Upper lobe of left lung (tissue), 6 donors: ENCODE data around the gene DCAF4. TPM values are rescaled to one million over a fixed set of nuclear protein-coding genes. Genes with fewer than 3 reads are reported as not detected.

Experiments used
- ATAC-seq, 2 donors: fragments of 200-7000 bp; cut with Tn5 transposase; one replicate each; pipeline ENCODE4 v1.9.1; 2022; ENCODE audit warnings: mild to moderate bottlenecking in 2 of 2, moderate library complexity in 2 of 2; ENCODE audit not compliant: low FRiP score in 2 of 2
- DNase-seq, 2 donors: peaks; one replicate each; pipeline ENCODE4 v3.0.0-alpha.2; 2019 to 2020
- H3K27ac ChIP-seq, 4 donors: fragments of 200-600 bp; sonication (generic); one replicate each; pipeline ENCODE4 v1.5.1; 2016 to 2019
- H3K27me3 ChIP-seq, 4 donors: fragments of 200-600 bp; sonication (generic); one replicate each; pipeline ENCODE4 v1.5.1; 2017 to 2019
- H3K36me3 ChIP-seq, 4 donors: fragments of 200-600 bp; sonication (generic); one replicate each; pipeline ENCODE4 v1.5.1; 2016 to 2019
- H3K4me1 ChIP-seq, 4 donors: fragments of 200-600 bp; sonication (generic); one replicate each; pipeline ENCODE4 v1.5.1; 2018 to 2019
- H3K4me3 ChIP-seq, 4 donors: fragments of 200-600 bp; sonication (generic); one replicate each; pipeline ENCODE4 v1.5.1; 2017 to 2019; ENCODE audit warnings: mild to moderate bottlenecking in 2 of 4, moderate library complexity in 1 of 4
- H3K9me3 ChIP-seq, 4 donors: fragments of 200-600 bp; sonication (generic); one replicate each; pipeline ENCODE4 v1.5.1; 2018 to 2019
- EP300 ChIP-seq, 4 donors: sonication (generic); formaldehyde crosslinking; IDR thresholded peaks; one replicate each; pipeline ENCODE4 v1.5.1; 2017; ENCODE audit warnings: antibody characterized with exemption in 4 of 4, control low read depth in 2 of 4
- POLR2A ChIP-seq, 4 donors: fragments of 450-650 bp; IDR thresholded peaks; one replicate each; pipeline ENCODE4 v1.5.1; 2016 to 2017; ENCODE audit warnings: antibody characterized with exemption in 4 of 4, mild to moderate bottlenecking in 2 of 4
- POLR2AphosphoS5 ChIP-seq, 2 donors: sonication (generic); formaldehyde crosslinking; IDR thresholded peaks; one replicate each; pipeline ENCODE4 v1.5.1; 2017; ENCODE audit warnings: antibody characterized with exemption in 2 of 2
- WGBS, 2 donors: methylation state at CpG; one replicate each; pipeline ENCODE4 v1.1.5; 2017 to 2018; 5-methylcytosine and 5-hydroxymethylcytosine counted together
- total RNA-seq, 6 donors: library from RNA; depleted of rRNA in 4 of 6; stranded (reverse); fragments of >200 nt in 4 of 6; gene quantifications; one replicate each; pipeline versions ENCODE4 v1.1.0 to v1.2.1, GENCODE V29; 2016 to 2021
- TF ChIP-seq, protein P1 (sequence below), 6 experiments: fragments of 450-650 bp in 4 of 6; fragments of 200-600 bp in 2 of 6; sonication (generic) in 2 of 6; IDR thresholded peaks; one replicate each; pipeline ENCODE4 v1.5.1; 2016 to 2019; ENCODE audit warnings: antibody characterized with exemption in 6 of 6
- donor health status: DM: no; HTN: no; CAD: no; lungs with moderate emphysema.
- donor health status: DM: no; HTN: yes; CAD: no; lungs with severe emphysema.

DCAF4 gene
- total RNA-seq, 6 donors from 2014 or later = 15.4 to 46.1 (median 19.0) TPM

DNA sequence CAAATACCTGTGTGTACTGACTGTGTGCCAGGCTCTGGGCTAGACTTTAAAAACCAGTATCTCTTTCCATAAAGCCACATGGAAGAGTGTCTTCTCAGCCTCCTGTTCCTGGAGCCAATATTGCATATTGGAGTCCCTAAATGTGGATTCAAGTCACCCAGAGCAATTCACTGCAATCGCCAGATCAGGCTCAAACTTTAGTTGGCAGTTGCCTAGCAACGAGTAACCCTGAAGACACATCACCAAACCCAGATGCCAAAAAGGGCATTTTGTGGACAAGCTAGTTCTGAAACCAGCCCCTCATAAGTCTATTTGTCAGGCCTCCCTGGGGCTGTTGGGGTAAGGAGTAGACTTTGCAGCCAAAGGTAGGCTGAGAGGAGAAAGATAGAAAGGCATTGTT lies 46.1 kb upstream of the DCAF4 start:
- WGBS, 2 donors = 86 to 91% methylated on average over 1 to 2 of the region's 2 CpGs
- DNase-seq (no peak), ATAC-seq (no peak)
- Histone ChIP-seq H3K9me3 (no peaks in the 10 kb centered on the region), H3K4me1 (no peaks in the 10 kb centered on the region), H3K36me3 (no peaks in the 10 kb centered on the region), H3K4me3 (no peak overlapping the region), H3K27me3 (no peaks in the 10 kb centered on the region), H3K27ac (no peak overlapping the region)
- TF ChIP-seq, protein P1, sequence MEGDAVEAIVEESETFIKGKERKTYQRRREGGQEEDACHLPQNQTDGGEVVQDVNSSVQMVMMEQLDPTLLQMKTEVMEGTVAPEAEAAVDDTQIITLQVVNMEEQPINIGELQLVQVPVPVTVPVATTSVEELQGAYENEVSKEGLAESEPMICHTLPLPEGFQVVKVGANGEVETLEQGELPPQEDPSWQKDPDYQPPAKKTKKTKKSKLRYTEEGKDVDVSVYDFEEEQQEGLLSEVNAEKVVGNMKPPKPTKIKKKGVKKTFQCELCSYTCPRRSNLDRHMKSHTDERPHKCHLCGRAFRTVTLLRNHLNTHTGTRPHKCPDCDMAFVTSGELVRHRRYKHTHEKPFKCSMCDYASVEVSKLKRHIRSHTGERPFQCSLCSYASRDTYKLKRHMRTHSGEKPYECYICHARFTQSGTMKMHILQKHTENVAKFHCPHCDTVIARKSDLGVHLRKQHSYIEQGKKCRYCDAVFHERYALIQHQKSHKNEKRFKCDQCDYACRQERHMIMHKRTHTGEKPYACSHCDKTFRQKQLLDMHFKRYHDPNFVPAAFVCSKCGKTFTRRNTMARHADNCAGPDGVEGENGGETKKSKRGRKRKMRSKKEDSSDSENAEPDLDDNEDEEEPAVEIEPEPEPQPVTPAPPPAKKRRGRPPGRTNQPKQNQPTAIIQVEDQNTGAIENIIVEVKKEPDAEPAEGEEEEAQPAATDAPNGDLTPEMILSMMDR (IDR thresholded peaks at IDR 0.05) = no peak
- no peak for TF ChIP-seq POLR2A (IDR thresholded peaks at IDR 0.05)
- no peak for TF ChIP-seq EP300 (IDR thresholded peaks at IDR 0.05)
- no peak for TF ChIP-seq POLR2AphosphoS5 (IDR thresholded peaks at IDR 0.05)

DNA sequence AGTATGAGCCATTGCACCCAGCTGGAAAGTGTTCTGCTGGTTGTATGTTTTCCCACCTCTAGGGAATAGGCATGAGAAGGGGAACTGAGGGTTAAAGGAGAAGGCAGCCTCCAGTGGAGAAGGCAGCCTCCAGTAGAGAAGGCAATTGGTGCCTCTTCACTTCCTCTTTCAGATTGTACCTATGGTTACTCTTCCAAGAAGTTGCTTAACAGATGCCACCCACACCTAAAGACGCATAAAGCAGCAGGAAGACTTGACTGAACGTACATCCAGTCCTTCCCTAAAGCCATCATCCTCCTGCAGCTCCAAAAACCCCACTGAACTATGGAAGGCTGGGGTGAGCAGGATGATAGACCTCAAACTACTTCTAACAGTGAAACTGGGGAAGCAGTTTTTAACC lies 45.4 kb upstream of the DCAF4 start:
- WGBS, 2 donors = 54 to 57% methylated on average over 2 of the region's 2 CpGs
- no peak for TF ChIP-seq POLR2AphosphoS5 (IDR thresholded peaks at IDR 0.05)
- no peak for TF ChIP-seq EP300 (IDR thresholded peaks at IDR 0.05)
- TF ChIP-seq POLR2A (IDR thresholded peaks at IDR 0.05) = no peak
- TF ChIP-seq, protein P1 (IDR thresholded peaks at IDR 0.05) = no peak
- H3K27me3 ChIP-seq = no peaks in the 10 kb centered on the region

DNA sequence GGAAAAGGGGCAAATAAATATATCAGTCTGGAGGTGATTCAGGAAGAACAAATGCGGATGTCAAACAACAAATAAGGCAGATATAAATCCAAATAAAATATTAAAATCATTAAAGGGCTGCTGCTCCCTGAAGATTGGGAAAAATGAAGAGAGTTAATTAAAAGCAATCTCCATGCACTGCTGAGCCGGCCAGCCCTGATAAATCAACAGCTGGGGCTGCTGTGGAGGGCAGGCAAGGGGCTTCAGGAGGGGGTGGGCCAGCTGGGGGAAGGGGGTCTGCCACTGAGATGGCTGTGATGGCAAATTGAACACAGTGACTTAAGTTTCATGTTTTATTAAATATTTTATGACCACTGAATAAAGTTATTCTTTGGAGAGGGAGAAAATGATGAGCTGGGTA lies 44.7 kb upstream of the DCAF4 start:
- Histone ChIP-seq H3K4me3 (no peak overlapping the region), H3K27ac (no peak overlapping the region), H3K9me3 (no peaks in the 10 kb centered on the region), H3K36me3 (no peaks in the 10 kb centered on the region), H3K27me3 (no peaks in the 10 kb centered on the region), H3K4me1 (no peaks in the 10 kb centered on the region)
- no peak for ATAC-seq
- 67 to 68% methylated on average over 2 of the region's 2 CpGs for WGBS, 2 donors
- TF ChIP-seq, protein P1 (IDR thresholded peaks at IDR 0.05) = no peak
- TF ChIP-seq POLR2A (IDR thresholded peaks at IDR 0.05) = no peak
- TF ChIP-seq EP300 (IDR thresholded peaks at IDR 0.05) = no peak
- TF ChIP-seq POLR2AphosphoS5 (IDR thresholded peaks at IDR 0.05) = no peak
- no peak for DNase-seq

More for the DNA sequence above, 45.4 kb upstream of the DCAF4 start:
- Histone ChIP-seq H3K4me1 (no peaks in the 10 kb centered on the region), H3K36me3 (no peaks in the 10 kb centered on the region), H3K4me3 (no peak overlapping the region), H3K27ac (no peak overlapping the region), H3K9me3 (no peaks in the 10 kb centered on the region)
- no peak for ATAC-seq
- no peak for DNase-seq

DNA sequence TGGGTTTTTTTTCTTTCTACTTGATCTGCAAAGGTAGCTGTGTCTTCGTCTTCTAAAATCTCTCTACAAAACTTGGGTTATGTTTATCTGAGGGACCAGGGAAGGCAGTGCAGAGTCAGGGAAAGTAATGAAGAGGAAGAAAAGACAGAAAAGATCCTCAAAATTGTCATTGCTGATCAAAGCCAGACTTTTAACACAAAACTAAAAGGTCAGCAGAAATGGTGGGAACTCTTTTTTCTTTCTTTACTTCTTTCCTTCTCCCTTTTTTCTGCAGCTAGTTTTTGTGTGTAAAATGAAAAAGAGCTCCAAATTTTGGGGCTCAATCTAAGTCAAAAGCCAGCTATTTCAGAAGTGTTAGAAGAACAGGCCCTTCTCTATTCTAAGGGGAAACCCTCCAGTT lies 44.2 kb upstream of the DCAF4 start:
- TF ChIP-seq POLR2A (IDR thresholded peaks at IDR 0.05) (no peak), POLR2AphosphoS5 (IDR thresholded peaks at IDR 0.05) (no peak), EP300 (IDR thresholded peaks at IDR 0.05) (no peak)
- TF ChIP-seq, protein P1 (IDR thresholded peaks at IDR 0.05) = no peak
- 92 to 100% methylated on average over 1 of the region's 1 CpG for WGBS, 2 donors
- Histone ChIP-seq H3K9me3 (no peaks in the 10 kb centered on the region), H3K36me3 (no peaks in the 10 kb centered on the region), H3K4me1 (no peaks in the 10 kb centered on the region), H3K27ac (no peak overlapping the region), H3K27me3 (no peaks in the 10 kb centered on the region), H3K4me3 (no peak overlapping the region)
- ATAC-seq (no peak), DNase-seq (no peak)

DNA sequence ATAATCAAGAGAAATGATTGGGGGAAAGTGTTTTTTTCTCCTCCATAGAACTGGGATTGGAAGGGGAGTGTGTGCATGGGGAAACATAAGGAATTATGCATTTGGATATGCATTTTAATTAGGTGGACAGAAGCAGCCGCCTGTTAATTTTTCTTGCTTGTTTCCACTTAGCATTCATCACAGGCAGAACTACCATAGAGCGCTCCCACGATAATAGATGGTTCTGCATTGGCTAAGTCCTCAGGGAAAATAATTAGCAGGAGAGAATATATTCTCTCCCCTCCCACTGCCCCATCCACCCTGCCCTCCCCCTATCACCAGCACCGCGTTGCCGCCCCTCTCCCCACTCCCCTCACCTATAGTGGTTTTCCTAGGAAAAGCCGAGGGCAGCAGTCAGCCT lies 43.8 kb upstream of the DCAF4 start:
- Histone ChIP-seq H3K27me3 (no peaks in the 10 kb centered on the region), H3K4me3 (no peak overlapping the region), H3K27ac (no peak overlapping the region), H3K4me1 (no peaks in the 10 kb centered on the region), H3K36me3 (no peaks in the 10 kb centered on the region), H3K9me3 (no peaks in the 10 kb centered on the region)
- WGBS, 2 donors = 79 to 93% methylated on average over 6 to 7 of the region's 7 CpGs
- TF ChIP-seq POLR2AphosphoS5 (IDR thresholded peaks at IDR 0.05) (no peak), POLR2A (IDR thresholded peaks at IDR 0.05) (no peak), EP300 (IDR thresholded peaks at IDR 0.05) (no peak)
- TF ChIP-seq, protein P1 (IDR thresholded peaks at IDR 0.05) = no peak
- no peak for ATAC-seq
- no peak for DNase-seq
